Muscle of back (tissue), 11 donors: Measurements from ENCODE around the gene NEURL1B. TPM values are rescaled to one million over a fixed set of nuclear protein-coding genes. Genes with fewer than 3 reads are reported as not detected.
"Not testable (repeated sequence)": the region's sequence is repeated elsewhere in the genome, so short reads cannot be mapped to it uniquely, and the experiment has no call there.

Source experiments
- DNase-seq, 3 donors: peaks; one replicate each; pipeline versions ENCODE4 v3.0.0 to v3.0.0-alpha.2; 2013
- polyA plus RNA-seq, 10 donors: library from polyadenylated mRNA; unstranded; fragments of 120-200 nt; gene quantifications; one replicate each; pipeline ENCODE4 v1.2.1, GENCODE V29; 2013; ENCODE audit not compliant: insufficient read length in 10 of 10

Gene NEURL1B
- polyA plus RNA-seq, 10 donors: 27.5 to 48.7 (median 36.9) TPM

- DNase-seq: not testable (repeated sequence)
Observed at GRCh38 chr5:172656496-172656895, 15.4 kb downstream of the NEURL1B start.

DNA sequence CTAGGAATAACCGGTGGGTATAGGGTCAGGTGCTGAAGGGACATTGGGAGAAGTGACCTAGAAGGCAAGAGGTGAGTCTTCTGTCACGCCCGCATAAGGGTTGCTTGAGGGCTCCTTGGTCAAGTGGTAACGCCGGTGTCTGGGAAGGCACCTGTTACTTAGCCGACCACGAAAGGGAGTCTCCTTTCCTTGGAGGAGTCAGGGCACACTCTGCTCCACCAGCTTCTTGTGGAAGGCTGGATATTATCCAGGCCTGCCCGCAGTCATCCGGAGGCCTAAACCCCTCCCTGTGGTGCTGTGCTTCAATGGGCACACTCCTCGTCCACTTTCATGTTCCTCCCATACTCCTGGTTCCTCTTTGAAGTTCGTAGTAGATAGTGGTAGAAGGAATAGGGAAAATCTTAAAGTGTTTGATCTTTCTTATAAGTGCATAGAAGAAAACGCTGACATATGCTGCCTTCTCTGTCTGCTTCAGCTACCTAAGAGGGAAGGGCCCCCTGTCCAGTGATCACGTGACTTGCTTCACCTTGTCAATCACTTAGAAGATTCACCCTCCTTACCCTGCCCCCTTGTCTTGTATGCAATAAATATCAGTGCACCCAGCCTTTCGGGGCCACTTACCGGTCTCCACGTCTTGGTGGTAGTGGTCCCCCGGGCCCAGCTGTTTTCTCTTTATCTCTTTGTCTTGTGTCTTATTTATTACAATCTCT lies 16.6 kb downstream of the NEURL1B start:
- DNase-seq: not testable (repeated sequence)

DNA sequence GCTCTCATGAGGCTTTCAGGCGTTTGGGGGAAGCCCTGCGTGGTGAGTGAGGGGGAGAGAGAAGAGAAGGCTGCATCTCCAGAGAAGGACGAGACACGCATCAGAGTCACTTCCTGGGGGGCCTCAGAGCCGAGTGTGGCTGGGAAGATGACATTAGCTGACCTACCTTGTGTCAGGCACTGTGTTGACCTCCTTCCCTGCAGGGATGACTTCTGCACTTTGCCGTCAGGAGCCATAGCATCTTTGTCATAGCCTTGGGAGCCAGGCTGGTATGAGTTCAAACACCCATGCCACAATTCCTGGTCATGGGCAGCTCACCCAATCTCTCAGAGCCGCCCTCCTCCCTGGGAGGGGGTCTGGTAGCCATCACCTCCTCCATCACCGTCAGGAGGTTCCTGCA lies 17.3 kb downstream of the NEURL1B start:
- DNase-seq: no peak

DNA sequence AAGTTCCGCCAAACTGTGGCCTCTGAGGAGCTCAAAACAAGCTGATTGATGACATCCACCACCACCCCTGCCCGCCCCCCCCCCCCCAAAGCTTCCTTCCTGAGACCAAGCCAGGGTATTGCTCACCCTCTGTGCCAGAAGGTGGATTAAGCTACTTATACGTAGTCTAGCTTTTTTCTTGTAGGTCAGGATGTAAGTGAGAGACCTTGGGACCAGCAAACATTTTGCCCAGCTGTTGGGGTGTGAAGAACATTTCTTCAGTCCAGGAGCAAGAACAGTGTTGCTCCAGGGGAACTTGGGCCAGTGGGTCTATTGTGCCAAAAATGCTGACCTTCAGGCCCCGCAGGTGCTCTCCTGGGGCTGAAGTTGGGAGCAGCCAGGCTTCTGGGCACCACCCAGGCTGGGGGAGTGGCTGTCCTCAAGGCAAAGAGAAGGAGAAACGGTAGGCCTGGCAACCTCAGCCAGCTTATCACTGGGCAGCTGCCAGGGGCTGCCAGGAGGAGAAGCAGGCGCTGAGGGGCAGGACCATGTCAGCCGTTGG lies 18.0 kb downstream of the NEURL1B start:
- peak in 1 of 3 donors; percentile 36 for DNase-seq

DNA sequence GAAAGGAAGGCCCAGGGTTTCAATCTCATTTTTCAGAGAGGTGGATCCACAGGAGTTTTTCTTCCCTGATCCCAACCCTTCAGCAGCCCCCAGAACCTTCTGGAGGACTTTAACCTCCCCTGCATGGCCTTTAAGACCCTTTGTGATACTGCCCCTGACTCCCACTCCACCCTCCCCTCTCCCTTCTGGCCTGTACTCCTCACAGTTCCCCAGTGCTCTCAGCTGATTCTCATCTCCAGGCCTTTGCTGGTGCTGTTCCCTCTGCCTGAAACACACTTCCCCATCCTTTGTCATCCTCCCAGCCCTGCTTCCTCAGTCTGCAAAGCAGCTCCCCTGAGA lies 18.5 kb downstream of the NEURL1B start:
- DNase-seq: no peak

DNA sequence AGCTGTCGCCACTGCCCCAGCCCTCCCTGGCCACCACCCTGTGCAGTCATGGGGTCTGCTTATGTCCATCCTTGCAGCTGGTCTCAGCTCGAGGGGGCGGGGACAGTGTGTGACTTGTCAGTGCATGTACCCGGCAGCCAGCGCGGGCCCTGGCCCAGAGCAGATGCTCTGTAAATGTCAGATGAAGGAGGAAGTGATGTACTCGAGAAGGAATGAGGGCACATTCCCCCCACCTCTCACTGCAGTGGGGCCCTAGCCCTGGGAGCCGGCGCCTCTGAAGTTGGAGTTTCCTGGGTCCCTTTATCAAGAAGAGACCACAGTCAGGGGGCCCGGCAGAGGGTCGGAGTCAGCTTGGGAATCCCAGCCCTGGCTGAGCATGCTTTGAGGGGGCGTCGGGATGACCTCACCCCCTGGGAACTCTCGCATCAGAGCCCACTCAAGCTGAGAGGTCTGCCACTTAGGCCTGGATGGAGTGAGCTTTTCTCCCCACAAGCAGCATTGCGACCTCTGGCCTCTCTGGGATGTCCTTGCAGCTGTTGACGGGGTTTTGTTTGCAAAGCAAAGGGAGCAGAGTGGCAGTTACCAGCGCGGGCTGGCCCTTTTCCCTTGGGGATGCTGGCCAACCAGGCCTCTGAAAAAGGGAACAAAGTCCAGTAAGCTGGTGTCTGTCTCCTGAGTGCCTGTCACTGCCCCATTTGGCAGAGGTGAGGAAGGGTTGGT lies 19.0 kb downstream of the NEURL1B start:
- peak; percentile 70 to 89 (median 73) for DNase-seq

GRCh38 chr5:172660974-172661373 lies 19.9 kb downstream of the NEURL1B start:
- DNase-seq: no peak

GRCh38 chr5:172661526-172661925 lies 20.5 kb downstream of the NEURL1B start:
- no peak for DNase-seq

GRCh38 chr5:172662596-172662995 lies 21.5 kb downstream of the NEURL1B start:
- DNase-seq: no peak

- no peak for DNase-seq
Observed at GRCh38 chr5:172664018-172664417, 23.0 kb downstream of the NEURL1B start.

DNA sequence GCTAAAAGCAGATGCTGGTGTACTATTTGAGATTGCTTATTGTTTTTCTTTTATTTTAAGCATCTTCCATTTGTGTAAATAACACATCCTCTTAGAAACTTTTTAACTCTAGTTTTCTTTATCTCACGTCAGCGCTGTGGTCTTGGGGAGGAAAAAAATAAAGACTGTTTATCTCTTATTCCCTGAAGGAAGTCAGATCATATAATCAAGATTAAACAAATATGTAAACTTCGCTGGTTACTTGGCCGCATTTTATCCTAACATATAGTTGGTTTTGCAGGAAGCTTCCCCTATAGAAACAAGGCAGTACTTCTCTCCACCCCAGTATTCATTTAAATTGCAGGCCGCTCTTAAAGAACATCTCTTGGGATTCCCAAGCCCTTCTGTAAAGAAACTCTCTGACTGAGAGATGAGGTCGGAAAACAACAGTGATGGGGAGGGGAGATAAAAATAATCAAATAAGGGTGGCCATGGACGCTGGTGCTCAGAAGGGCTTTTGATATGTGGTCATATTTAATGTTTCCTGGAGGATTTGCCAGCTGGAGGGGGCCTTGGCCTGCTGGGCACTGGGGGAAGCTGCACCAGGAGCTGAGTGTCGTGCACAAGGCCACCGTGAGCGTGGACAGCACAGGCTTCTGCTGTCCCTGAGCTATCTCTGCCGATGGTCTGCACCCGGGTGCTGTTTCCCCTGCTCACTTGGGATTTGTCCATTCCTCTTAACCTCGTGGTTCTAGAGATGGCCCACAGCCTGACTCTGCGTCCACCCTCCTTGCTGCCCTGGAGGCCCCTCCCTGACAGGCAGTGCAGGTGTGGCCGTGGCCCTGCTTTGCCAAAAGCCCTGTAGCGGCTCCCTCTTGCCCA lies 23.8 kb downstream of the NEURL1B start:
- DNase-seq: no peak

GRCh38 chr5:172666251-172666650 lies 25.2 kb downstream of the NEURL1B start:
- no peak for DNase-seq

DNA sequence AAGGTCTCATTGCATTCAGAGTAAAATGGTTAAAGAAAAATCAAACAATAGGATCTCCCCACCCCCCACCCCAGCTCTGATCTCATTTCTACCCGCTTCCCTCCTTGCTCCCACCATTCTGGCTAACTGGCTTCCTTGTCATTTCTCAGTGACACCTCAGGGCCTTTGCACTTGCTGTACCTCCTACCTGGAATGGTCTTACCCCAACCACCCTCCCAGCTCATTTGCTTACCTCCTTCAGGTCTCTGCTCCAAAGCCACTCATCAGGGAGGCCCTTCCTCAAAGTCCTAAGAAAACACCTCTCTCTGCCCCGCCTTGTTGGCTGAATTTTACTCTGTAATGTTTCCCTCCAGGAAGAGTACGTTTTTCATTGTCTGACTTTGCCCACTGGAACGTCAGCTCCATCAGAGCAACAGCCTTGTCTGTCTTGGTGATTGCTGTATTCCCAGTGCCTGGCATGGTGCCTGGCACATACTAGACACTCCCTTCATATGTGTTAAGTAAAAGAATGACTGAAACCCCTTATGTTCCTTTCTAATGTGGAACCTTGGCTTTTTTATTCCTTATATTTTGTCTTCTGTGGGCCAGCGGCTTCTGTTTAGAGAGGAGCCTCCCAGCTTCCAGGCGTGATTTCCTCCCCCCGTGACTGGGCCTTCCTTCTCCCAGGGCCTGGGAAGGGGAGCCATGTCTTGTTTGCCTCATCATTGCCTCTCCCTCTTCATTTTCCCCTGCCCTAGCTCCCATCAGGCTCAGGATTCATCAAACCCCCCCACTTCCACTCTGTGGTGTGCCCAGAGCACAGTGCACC lies 26.9 kb downstream of the NEURL1B start:
- peak in 1 of 3 donors; percentile 62 for DNase-seq

- DNase-seq: peak in 2 of 3 donors; percentile 57 to 82
Observed at GRCh38 chr5:172668594-172669071, 27.6 kb downstream of the NEURL1B start.

GRCh38 chr5:172669386-172670004 lies 28.4 kb downstream of the NEURL1B start:
- no peak for DNase-seq

DNA sequence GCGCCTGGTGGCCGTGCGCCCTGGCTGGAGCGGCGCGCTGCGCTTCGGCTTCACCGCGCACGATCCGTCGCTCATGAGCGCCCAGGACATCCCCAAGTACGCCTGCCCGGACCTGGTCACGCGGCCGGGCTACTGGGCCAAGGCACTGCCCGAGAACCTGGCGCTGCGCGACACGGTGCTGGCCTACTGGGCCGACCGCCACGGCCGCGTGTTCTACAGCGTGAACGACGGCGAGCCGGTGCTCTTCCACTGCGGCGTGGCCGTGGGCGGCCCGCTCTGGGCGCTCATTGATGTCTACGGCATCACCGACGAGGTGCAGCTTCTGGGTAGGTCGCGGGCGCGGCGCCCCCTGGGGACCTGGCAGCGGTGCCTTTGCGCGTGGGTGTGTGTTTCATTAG lies 28.9 kb downstream of the NEURL1B start:
- no peak for DNase-seq

DNA sequence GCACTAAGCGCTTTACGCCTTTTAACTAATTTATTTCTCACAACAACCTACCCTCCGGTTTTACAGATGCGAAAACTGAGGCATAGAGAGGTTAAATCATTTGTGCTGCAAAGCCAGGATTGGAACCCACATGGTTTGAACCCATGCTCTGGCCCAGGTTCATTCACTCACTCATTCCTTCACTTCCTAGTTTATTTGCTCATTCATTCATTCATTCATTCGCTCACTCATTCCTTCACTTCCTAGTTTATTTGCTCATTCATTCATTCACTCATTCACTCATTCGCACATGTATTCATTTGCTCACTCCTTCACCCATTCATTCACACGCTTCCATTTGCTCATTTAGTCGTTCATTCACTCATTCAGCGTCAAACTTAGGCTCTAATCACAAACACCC lies 29.4 kb downstream of the NEURL1B start:
- no peak for DNase-seq

DNA sequence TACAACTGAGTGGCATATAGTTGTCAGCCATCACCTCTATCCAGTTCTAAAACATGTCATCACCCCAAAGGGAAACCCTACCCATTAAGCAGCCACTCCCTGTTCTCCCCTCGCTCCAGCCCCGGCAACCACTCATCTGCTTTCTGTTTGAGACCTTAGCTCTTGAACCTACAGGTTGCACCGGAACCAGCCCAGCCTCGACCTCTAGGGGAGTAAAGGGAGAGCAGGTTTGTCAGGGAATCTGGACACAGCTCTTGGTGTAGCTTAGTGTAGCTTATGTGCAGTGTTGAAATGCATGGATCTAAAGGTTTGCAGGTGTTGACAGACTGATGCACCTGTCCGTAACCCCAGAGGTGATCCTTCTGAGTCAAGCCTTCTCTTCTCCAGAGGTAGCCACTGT lies 30.0 kb downstream of the NEURL1B start:
- no peak for DNase-seq

- DNase-seq: no peak
Observed at GRCh38 chr5:172672681-172673080, 31.6 kb downstream of the NEURL1B start.

DNA sequence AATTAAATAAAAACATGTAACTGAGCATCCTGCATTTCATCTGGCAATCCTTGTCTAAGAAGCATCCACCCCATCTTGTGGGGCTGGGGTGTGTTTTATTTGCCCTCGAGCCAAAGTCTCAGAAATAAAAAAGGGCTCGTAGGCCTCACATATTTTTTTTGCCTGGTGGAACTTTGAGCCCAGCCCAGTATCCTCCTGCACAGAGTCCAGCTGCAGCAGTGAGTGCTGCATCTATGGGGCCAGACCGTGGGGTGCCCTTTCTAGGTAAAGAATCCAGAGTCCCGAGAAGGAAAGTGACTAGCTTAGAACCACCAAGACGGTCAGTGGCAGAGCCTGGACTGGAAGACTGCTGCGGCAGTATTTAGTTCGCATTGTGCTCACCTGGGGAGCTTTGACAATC lies 33.1 kb downstream of the NEURL1B start:
- DNase-seq: no peak
